Measurements from ENCODE around the gene FAM118A. TPM values are rescaled to one million over a fixed set of nuclear protein-coding genes. Genes with fewer than 3 reads are reported as not detected.

Gene FAM118A
- total RNA-seq, 1 donor from 2014 or later: 18.3 TPM

GRCh38 chr22:45310977-45311531 lies 1.3 kb downstream of the FAM118A start:
- Mint-ChIP-seq H3K4me1 (ENCODE audit: low read depth, unreplicated experiment) (peaks cover 13% of the 10 kb centered on the region), H3K27me3 (ENCODE audit: low read depth, unreplicated experiment) (peaks cover 7% of the 10 kb centered on the region), H3K9me3 (ENCODE audit: unreplicated experiment) (no peaks in the 10 kb centered on the region), H3K36me3 (ENCODE audit: low read depth, unreplicated experiment) (peaks cover 4% of the 10 kb centered on the region), H3K27ac (ENCODE audit: unreplicated experiment) (no peak overlapping the region), H3K4me3 (ENCODE audit: unreplicated experiment) (peak overlapping the region; percentile 85)
- FAIRE-seq (no peak), DNase-seq (ENCODE audit: low read depth) (no peak)
- no peak for TF ChIP-seq EZH2 (IDR thresholded peaks at IDR 0.05; ENCODE audit: insufficient read depth, low read length)
- TF ChIP-seq, protein P1, sequence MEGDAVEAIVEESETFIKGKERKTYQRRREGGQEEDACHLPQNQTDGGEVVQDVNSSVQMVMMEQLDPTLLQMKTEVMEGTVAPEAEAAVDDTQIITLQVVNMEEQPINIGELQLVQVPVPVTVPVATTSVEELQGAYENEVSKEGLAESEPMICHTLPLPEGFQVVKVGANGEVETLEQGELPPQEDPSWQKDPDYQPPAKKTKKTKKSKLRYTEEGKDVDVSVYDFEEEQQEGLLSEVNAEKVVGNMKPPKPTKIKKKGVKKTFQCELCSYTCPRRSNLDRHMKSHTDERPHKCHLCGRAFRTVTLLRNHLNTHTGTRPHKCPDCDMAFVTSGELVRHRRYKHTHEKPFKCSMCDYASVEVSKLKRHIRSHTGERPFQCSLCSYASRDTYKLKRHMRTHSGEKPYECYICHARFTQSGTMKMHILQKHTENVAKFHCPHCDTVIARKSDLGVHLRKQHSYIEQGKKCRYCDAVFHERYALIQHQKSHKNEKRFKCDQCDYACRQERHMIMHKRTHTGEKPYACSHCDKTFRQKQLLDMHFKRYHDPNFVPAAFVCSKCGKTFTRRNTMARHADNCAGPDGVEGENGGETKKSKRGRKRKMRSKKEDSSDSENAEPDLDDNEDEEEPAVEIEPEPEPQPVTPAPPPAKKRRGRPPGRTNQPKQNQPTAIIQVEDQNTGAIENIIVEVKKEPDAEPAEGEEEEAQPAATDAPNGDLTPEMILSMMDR (IDR thresholded peaks at IDR 0.05; ENCODE audit: insufficient read depth, low read depth, low read length): no peak
- Histone ChIP-seq H3K4me3 (ENCODE audit: insufficient read depth, low read depth, low read length) (peak overlapping the region; percentile 77), H2AFZ (ENCODE audit: low read depth, low read length) (no peak overlapping the region), H3K27me3 (ENCODE audit: insufficient read depth, low read length) (no peaks in the 10 kb centered on the region), H3K27ac (ENCODE audit: low read depth, low read length) (no peak overlapping the region), H3K79me2 (ENCODE audit: insufficient read depth, low read length) (peaks cover 51% of the 10 kb centered on the region), H3K9ac (ENCODE audit: low read length) (peak overlapping the region; percentile 90), H3K4me1 (ENCODE audit: insufficient read depth, low read length) (peaks cover 12% of the 10 kb centered on the region), H3K36me3 (ENCODE audit: insufficient read depth, low read length) (no peaks in the 10 kb centered on the region), H3K4me2 (ENCODE audit: low read length) (peak overlapping the region; percentile 100), H3K9me3 (ENCODE audit: insufficient read depth, low read depth, low read length) (no peaks in the 10 kb centered on the region), H4K20me1 (ENCODE audit: insufficient read depth, low read length) (peaks cover 28% of the 10 kb centered on the region)

DNA sequence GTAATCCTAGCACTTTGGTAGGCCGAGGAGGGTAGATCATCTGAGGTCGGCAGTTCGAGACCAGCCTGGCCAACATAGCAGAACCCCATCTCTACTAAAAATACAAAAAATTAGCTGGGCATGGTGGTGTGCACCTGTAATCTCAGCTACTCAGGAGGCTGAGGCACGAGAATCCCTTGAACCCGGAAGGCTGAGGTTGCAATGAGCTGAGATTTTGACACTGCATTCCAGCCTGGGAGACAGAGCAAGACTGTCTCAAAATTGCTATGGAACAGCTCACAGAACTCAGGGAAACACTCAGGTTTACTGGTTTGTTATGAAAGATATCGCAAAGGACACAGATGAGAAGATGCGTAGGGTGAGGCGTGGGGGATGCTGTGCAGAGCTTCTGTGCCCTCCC lies 2.7 kb downstream of the FAM118A start:
- H4K20me1 ChIP-seq (ENCODE audit: insufficient read depth, low read length): peaks cover 28% of the 10 kb centered on the region
- no peak overlapping the region for H3K27ac ChIP-seq (ENCODE audit: low read depth, low read length)
- H3K4me2 ChIP-seq (ENCODE audit: low read length): no peak overlapping the region
- Mint-ChIP-seq H3K4me1 (ENCODE audit: low read depth, unreplicated experiment) (peaks cover 13% of the 10 kb centered on the region), H3K36me3 (ENCODE audit: low read depth, unreplicated experiment) (peaks cover 4% of the 10 kb centered on the region), H3K9me3 (ENCODE audit: unreplicated experiment) (no peaks in the 10 kb centered on the region), H3K27me3 (ENCODE audit: low read depth, unreplicated experiment) (no peaks in the 10 kb centered on the region), H3K27ac (ENCODE audit: unreplicated experiment) (no peak overlapping the region), H3K4me3 (ENCODE audit: unreplicated experiment) (no peak overlapping the region)
- peaks cover 12% of the 10 kb centered on the region for H3K4me1 ChIP-seq (ENCODE audit: insufficient read depth, low read length)
- no peak overlapping the region for H2AFZ ChIP-seq (ENCODE audit: low read depth, low read length)
- H3K9me3 ChIP-seq (ENCODE audit: insufficient read depth, low read depth, low read length): no peaks in the 10 kb centered on the region
- no peaks in the 10 kb centered on the region for H3K27me3 ChIP-seq (ENCODE audit: insufficient read depth, low read length)
- no peak overlapping the region for H3K9ac ChIP-seq (ENCODE audit: low read length)
- H3K36me3 ChIP-seq (ENCODE audit: insufficient read depth, low read length): no peaks in the 10 kb centered on the region
- H3K79me2 ChIP-seq (ENCODE audit: insufficient read depth, low read length): peaks cover 60% of the 10 kb centered on the region
- no peak for FAIRE-seq
- DNase-seq (ENCODE audit: low read depth): no peak
- TF ChIP-seq EZH2 (IDR thresholded peaks at IDR 0.05; ENCODE audit: insufficient read depth, low read length): no peak
- TF ChIP-seq, protein P1 (IDR thresholded peaks at IDR 0.05; ENCODE audit: insufficient read depth, low read depth, low read length): no peak
- no peak overlapping the region for H3K4me3 ChIP-seq (ENCODE audit: insufficient read depth, low read depth, low read length)

- Histone ChIP-seq H2AFZ (ENCODE audit: low read depth, low read length) (no peak overlapping the region), H3K4me1 (ENCODE audit: insufficient read depth, low read length) (peaks cover 16% of the 10 kb centered on the region), H3K27ac (ENCODE audit: low read depth, low read length) (no peak overlapping the region), H3K36me3 (ENCODE audit: insufficient read depth, low read length) (no peaks in the 10 kb centered on the region), H3K4me3 (ENCODE audit: insufficient read depth, low read depth, low read length) (no peak overlapping the region), H4K20me1 (ENCODE audit: insufficient read depth, low read length) (peaks cover 28% of the 10 kb centered on the region), H3K9ac (ENCODE audit: low read length) (no peak overlapping the region), H3K27me3 (ENCODE audit: insufficient read depth, low read length) (no peaks in the 10 kb centered on the region), H3K4me2 (ENCODE audit: low read length) (no peak overlapping the region), H3K9me3 (ENCODE audit: insufficient read depth, low read depth, low read length) (no peaks in the 10 kb centered on the region), H3K79me2 (ENCODE audit: insufficient read depth, low read length) (peaks cover 60% of the 10 kb centered on the region)
- Mint-ChIP-seq H3K4me1 (ENCODE audit: low read depth, unreplicated experiment) (peaks cover 14% of the 10 kb centered on the region), H3K36me3 (ENCODE audit: low read depth, unreplicated experiment) (peaks cover 4% of the 10 kb centered on the region), H3K4me3 (ENCODE audit: unreplicated experiment) (peak overlapping the region; percentile 29), H3K9me3 (ENCODE audit: unreplicated experiment) (no peaks in the 10 kb centered on the region), H3K27me3 (ENCODE audit: low read depth, unreplicated experiment) (no peaks in the 10 kb centered on the region), H3K27ac (ENCODE audit: unreplicated experiment) (no peak overlapping the region)
- FAIRE-seq (no peak), DNase-seq (ENCODE audit: low read depth) (no peak)
- TF ChIP-seq, protein P1 (IDR thresholded peaks at IDR 0.05; ENCODE audit: insufficient read depth, low read depth, low read length): no peak
- no peak for TF ChIP-seq EZH2 (IDR thresholded peaks at IDR 0.05; ENCODE audit: insufficient read depth, low read length)
These were observed 3.1 kb downstream of the FAM118A start for GRCh38 chr22:45312856-45313255.

All from astrocyte (in vitro differentiated cells and primary cell).